ENCODE measurements around the gene ADAMTS17.
A peak's percentile ranks its signal among the peaks of the same experiment; 100 is the strongest.

ADAMTS17 gene

GRCh38 chr15:100019601-100020000 lies 322.2 kb downstream of the ADAMTS17 start:
- no peak for DNase-seq (ENCODE audit: low spot score)

GRCh38 chr15:100018191-100018590 lies 323.6 kb downstream of the ADAMTS17 start:
- no peak for DNase-seq (ENCODE audit: low spot score)

- no peak for DNase-seq (ENCODE audit: low spot score)
These were observed 324.6 kb downstream of the ADAMTS17 start for GRCh38 chr15:100017140-100017539.

GRCh38 chr15:100016632-100017031 lies 325.1 kb downstream of the ADAMTS17 start:
- no peak for DNase-seq (ENCODE audit: low spot score)

- DNase-seq (ENCODE audit: low spot score), result no peak
These were observed 330.5 kb downstream of the ADAMTS17 start for GRCh38 chr15:100011235-100011634.

GRCh38 chr15:100009372-100009771 lies 332.4 kb downstream of the ADAMTS17 start:
- DNase-seq (ENCODE audit: low spot score), result no peak

- no peak for DNase-seq (ENCODE audit: low spot score)
These were observed 333.5 kb downstream of the ADAMTS17 start for GRCh38 chr15:100008258-100008657.

GRCh38 chr15:100007609-100008008 lies 334.2 kb downstream of the ADAMTS17 start:
- DNase-seq (ENCODE audit: low spot score), result no peak

GRCh38 chr15:100005715-100006114 lies 336.1 kb downstream of the ADAMTS17 start:
- no peak for DNase-seq (ENCODE audit: low spot score)

- DNase-seq (ENCODE audit: low spot score), result no peak
These were observed 336.8 kb downstream of the ADAMTS17 start for GRCh38 chr15:100005013-100005412.

- no peak for DNase-seq (ENCODE audit: low spot score)
These were observed 338.8 kb downstream of the ADAMTS17 start for GRCh38 chr15:100002787-100003536.

GRCh38 chr15:100002086-100002620 lies 339.6 kb downstream of the ADAMTS17 start:
- no peak for DNase-seq (ENCODE audit: low spot score)

GRCh38 chr15:100001405-100001804 lies 340.4 kb downstream of the ADAMTS17 start:
- no peak for DNase-seq (ENCODE audit: low spot score)

GRCh38 chr15:99999282-100000070 lies 342.3 kb downstream of the ADAMTS17 start:
- DNase-seq (ENCODE audit: low spot score), result no peak

- peak; percentile 66 for DNase-seq (ENCODE audit: low spot score)
These were observed 343.1 kb downstream of the ADAMTS17 start for GRCh38 chr15:99998661-99999101.

- DNase-seq (ENCODE audit: low spot score), result no peak
These were observed 344.6 kb downstream of the ADAMTS17 start for GRCh38 chr15:99997112-99997651.

GRCh38 chr15:99996660-99997059 lies 345.1 kb downstream of the ADAMTS17 start:
- DNase-seq (ENCODE audit: low spot score), result no peak

GRCh38 chr15:99995543-99995942 lies 346.2 kb downstream of the ADAMTS17 start:
- DNase-seq (ENCODE audit: low spot score), result no peak

- peak; percentile 69 for DNase-seq (ENCODE audit: low spot score)
These were observed 346.9 kb downstream of the ADAMTS17 start for GRCh38 chr15:99994849-99995248.

- no peak for DNase-seq (ENCODE audit: low spot score)
These were observed 348.1 kb downstream of the ADAMTS17 start for GRCh38 chr15:99993681-99994131.

- no peak for DNase-seq (ENCODE audit: low spot score)
These were observed 348.5 kb downstream of the ADAMTS17 start for GRCh38 chr15:99993262-99993661.

- no peak for DNase-seq (ENCODE audit: low spot score)
These were observed 349.1 kb downstream of the ADAMTS17 start for GRCh38 chr15:99992611-99993231.

All from COLO829 (cell line).